Raji (cell line): ENCODE measurements around the gene INO80D.

ENCODE experiments used
- POLR2A ChIP-seq: IDR thresholded peaks from 2 replicates; pipeline ENCODE4 v1.6.1; 2011; ENCODE audit warnings: low read depth, low read length, control low read depth; ENCODE audit not compliant: insufficient read depth

Gene INO80D

DNA sequence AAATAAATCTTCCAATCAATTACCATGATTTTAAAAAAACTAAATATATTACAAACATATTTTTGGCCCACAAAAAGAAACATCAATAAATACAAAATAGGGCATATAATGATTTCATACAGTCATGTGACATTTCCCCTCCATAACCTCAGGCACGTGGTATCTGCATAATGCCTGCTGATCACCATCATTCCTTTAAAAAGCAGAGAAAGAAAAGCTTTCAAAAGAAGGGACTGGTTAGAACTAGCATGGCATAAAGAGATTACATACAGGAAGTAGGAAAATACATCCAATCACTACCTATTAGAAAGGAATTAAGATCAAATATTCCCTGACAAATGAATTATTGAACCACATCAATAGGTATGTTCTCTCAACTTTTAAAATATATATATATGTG is 83.5 kb downstream of the INO80D start:
- TF ChIP-seq POLR2A: no peak

DNA sequence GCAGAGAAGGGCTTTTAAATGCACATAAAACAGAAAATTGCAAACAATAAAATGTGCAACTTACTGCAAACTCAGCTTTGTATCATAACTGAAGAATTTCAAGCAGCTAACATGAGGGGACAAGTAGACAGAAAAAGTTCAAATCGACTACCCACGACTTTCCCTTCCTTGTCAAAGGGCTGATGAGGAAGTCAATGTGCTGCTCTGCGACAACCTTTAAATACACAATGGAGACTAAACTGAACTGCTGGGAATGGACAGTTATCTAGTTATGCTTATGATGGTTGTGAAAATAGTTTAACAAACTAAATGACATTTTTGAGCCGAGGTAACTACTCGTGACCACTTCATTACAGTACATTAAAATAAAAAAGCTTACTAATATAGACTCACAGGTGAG is 84.1 kb downstream of the INO80D start:
- no peak for TF ChIP-seq POLR2A

DNA sequence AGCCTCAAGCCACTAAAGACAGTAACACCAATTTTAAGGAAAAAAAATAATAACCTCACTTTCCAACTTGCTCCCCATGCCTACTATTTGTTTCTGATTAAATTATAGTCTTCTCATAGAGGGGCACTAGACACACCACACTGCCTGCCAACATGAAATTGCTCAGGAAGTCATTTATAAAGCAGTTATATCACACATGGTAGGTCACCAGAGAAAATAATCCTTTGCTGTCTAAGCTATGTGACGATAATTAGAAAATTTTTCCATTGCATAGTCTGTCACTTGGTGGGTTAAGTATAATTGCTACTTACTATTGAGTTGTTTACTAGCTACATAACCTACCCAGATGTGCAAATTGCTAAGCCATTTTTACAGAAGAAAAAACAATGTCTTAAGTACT is 85.2 kb downstream of the INO80D start:
- no peak for TF ChIP-seq POLR2A

DNA sequence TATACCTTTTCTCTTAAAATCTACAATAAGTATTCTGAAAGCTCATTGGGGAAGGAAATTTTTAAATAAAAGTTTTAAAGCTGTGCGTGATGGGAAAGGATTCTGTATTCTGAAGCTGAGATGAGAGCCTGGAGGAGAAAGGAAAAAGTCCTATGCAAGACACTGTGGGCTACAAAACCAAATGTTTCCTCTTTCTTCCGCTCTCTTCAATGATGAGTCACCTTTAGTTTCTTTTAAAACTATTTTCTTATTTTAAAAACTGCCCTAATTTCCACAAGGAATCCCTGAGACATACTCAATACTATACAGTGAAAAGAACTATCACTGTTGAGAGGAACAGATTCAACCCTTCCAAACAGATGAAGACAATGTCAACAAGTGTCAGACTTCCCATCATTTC is 87.4 kb downstream of the INO80D start:
- no peak for TF ChIP-seq POLR2A

DNA sequence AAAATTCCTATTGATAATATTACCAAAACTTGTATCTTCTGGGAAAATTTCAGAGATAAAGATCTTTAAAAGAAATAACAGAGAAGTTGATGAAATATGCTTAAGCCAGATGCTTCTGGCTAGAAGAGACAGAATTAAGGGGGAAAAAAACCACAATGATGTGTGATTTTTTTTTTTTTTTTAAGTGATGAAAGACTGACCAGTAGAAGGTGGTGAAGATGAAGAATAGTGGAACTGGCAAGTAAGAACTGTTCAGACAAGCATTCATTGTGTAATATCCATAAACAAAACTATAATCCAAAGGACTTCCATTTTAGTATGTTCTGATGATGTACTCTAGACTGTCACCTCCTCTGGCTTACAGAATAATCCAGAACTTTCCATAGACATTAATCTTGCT is 89.8 kb downstream of the INO80D start:
- no peak for TF ChIP-seq POLR2A

DNA sequence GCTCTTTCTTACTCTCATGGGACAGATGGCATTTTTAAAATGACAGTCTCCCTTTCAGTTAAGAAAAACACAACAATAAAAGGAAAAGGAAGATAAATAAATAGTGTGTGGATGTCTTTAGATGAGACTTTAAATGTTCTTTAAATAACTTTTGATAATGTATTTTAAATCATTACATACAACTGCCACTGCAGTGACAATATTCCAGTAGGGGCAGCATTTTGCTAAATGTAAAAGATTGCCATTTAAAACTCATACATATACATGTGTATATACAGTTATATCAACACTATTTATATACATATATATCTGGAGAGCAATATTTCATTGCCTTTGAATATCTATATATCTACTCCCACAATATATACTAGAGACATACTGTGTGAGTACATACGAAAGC is 90.7 kb downstream of the INO80D start:
- TF ChIP-seq POLR2A: no peak

DNA sequence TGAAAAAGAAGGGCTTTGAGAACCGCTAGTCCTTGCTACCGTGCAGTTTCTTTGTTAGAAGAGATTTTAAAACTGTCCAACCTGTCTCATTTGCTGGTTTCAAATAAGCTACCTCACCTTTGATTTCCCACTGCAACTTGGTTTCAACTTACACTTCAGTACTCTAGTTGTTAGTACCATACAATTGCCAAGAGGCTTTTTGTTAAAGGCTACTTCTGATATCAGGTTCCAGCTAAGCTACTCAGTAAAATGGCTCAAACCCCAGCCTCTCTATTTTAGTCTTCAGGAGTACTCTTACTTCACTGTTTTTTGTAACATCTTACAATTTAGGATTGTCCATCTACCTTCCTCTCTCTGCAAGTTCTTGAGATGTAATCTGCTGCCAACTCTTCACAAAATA is 91.6 kb downstream of the INO80D start:
- no peak for TF ChIP-seq POLR2A

DNA sequence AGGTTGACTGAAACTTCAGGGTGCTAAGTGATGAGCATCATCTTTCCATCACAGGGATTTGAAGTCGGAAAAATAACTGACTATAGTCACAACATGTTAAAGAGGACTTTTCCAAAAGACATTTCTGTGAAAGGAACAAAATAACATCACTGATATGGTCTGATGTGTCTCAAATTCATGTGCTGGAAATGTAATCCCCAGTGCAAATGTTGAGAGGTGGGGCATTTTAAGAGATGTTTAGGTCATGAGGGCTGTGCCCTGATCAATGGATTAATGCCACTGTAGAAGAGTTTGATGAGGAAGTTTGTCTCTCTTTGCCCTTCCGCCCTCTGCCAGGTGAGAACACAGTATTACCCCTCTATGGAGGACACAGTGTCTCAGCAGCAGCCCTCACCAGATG is 95.9 kb downstream of the INO80D start:
- no peak for TF ChIP-seq POLR2A

DNA sequence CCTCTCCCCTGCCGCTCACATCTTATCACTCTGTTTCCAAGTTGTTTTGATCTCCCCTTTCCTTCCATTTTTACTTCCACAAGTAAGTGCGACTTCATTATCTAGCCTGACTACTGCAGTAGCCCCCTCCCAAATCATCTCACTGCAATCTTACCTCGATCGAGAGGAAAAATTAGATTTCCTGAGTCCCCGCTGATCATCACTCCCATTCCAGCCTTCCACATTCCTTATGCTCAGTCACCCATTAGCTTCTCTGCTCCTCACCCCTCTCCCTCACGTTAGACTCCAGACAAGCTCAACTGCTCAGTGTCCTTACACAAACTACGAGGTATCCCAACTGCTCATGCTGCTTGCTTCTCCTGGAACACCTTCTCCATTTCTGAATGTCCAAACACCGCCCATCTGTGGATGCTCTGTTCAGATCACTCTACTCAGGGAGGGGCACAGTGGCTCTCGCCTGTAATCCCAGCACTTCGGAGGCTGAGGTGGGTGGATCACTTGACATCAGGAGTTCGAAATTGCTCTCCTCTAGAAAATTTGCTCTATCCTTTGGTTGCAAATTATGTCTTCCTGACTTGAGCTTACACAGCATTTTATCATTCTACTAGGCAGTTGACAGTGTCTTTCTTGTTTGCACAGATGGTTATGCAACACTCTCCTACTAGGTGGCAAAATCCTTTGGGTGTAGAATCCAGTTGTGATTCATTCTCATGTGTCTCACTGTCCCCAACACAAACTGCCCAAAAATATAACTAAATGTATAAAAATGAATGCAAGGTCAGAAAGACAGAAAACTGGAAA is 96.5 kb downstream of the INO80D start:
- TF ChIP-seq POLR2A: no peak

DNA sequence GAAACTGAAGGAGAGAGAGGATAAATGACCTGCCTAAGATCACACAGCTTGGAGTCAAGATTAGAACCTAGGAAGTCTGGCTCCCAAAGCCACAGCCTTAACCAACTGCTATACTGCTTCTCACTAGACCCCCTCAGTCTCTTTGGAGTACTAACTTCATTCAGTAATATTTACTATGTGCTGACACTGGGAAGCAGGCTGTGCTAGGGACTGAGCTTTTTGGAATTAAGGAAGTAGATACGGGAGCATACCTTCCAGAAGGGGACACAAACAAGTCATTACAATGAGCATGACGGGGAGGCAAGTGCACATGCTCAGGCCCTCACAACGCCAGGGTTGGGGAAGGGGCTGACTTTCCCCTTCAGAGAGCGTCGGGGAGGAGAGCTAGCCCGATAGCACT is 97.7 kb downstream of the INO80D start:
- TF ChIP-seq POLR2A: no peak

DNA sequence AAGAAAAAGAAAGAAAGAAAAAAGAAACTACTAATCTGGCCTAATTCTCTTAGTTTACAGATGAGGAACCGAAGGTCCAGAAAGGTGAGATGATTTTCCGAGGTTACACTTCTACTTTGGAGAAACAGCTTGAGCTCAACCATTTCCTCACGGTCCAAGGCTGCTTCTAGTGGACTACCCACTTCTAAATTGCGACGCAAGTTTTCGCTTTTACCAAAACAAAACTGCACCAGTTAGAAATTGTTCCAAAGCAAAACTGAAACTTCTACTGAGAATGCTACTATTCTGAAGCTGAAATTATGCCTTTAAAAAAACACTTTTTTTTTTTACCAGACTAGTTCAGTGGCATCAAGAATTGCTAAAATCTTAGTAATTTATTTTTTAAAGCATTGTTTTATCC is 101.6 kb downstream of the INO80D start:
- TF ChIP-seq POLR2A: no peak

DNA sequence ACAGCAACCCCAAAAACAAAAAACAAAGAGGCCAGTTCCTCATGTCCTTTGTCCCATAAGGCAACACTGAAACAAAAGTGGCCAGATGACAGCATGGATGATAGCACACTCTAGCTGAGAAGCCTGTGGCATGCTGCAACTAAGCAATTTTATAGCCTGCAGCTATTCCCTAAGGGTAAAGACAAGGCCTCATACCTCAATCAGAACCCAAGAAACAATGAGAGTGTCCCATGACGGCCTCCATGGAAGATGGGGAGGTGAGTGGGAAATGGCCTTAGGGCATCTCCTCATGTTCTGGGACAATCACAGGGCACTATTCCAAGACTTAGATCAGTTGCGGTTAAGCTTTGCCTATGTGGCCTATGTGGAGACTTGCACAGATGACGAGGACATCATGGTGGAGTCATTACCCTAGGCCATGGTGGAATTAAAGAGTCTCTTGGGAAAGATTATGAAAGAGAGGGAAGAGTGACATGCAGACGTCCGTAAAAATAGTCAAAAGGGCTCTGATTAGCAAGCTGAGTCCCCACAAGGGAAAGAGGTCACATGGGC is 103.1 kb downstream of the INO80D start:
- TF ChIP-seq POLR2A: no peak

DNA sequence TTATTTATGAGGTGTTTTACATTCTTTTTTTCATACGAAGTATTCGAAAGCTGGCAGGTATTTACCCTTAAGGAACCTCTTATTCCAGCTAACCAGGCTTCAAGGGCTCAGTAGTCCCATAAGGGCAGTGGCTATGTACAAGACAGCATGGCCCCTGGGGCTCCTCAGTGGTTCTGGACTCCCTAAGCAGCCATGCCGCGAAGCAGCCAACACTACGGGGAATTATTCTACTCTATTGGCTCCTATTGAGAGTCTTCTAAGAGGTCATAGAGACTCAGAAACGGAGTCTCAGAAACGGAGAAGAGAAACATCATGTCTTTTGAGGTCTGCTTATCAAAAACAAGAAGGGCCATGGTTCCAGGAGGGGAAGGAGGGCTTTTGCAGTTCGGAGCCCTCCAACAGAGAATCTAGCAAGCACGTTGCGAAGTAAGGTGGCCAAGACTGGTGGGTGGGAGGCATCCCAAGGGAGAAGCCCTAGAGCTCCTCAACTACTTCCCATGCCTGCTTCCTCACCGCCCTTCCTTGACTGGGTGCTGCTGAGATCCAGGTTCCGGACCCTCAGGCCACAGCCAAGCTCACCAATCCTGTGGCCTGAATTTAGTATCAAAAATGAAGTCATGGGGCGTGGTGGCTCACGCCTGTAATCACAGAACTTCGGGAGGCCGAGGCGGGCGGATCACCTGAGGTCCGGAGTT is 109.7 kb downstream of the INO80D start:
- TF ChIP-seq POLR2A: no peak

DNA sequence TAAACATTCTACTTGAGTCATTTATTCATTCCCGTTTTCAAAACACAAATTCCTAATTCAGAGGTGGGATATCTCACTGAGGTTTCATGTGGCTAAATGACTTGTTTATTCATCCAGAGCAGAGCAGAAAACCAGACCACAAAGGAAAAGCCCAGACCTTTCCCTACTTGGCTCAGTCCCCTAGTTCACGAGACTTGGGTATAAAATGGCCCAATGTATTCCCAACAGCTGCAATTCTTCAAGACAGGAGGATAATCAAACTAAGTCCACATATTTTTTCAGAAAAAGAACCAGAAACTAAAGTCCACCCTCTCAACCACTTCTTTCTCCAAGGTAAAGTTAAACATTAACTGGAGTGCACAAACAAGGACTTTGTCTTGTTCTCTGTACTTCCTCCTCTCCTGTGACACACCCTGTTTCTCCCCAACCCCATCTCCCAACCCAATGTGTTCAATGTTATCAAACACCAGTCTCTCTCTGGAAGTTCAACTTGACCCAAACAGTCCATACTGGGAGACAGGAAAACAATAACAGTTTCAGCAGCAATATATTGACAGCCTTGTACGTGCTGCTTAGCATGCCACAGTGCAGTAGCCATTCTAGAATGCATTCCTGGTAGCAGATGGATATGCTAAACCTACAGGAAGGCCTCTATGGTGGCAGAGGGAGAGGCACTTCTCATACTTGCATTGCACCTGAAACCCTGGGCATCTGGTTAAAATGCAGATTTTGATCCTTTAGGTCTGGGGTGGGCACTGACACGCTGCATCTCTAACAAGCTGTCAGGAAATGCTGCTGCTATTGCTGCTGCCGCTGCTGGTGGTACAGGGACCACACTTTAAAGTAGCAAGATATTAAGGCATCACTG is 110.7 kb downstream of the INO80D start:
- TF ChIP-seq POLR2A: no peak

DNA sequence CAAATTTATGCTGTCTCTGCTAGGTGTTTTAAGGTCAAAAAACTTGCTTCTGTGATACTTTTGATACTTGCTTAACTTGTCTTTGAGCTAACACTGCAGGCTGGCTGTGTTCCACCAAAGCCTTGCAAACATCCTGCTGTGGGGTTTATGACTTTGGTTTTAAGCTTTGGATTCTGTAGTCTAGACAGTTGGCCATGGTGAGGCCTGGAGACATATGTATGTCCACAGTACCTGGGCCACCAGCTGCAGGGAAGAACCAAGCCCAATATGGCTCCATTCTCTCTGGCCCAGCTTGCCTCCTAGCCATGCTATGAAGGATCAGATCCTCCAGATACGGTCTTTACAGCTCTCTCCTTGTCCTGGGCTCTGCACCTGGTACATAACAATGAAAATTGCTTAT is 113.9 kb downstream of the INO80D start:
- no peak for TF ChIP-seq POLR2A
